Caco-2 (cell line): ENCODE results near the gene PDE4D. TPM values are rescaled to one million over a fixed set of nuclear protein-coding genes. Genes with fewer than 3 reads are reported as not detected.

Experiments used
- BruUV-seq: library from RNA; stranded (reverse); fragments of 400-500 nt; replicated peaks from 2 replicates; lab custom pipeline; 2021; lab: Mats Ljungman, UMichigan
- CTCF ChIA-PET: fragments of 300-600 bp; sonication (Branson Sonifier 250); formaldehyde crosslinking; loops from one replicate; lab custom pipeline; 2022; ENCODE audit warnings: antibody characterized with exemption; lab: Charles Lee
- POLR2A ChIA-PET: fragments of 300-600 bp; sonication (Branson Sonifier 250); formaldehyde crosslinking; loops from one replicate; lab custom pipeline; 2022; ENCODE audit warnings: antibody characterized with exemption; lab: Charles Lee
- DNase-seq, 2 experiments: peaks; one replicate each; pipeline versions ENCODE4 v3.0.0 to v3.0.0-alpha.2; 2020 to 2022
- H3K27me3 ChIP-seq: replicated peaks from 2 replicates; pipeline ENCODE4 v1.6.0; 2011; ENCODE audit warnings: low read length; ENCODE audit not compliant: control insufficient read depth, insufficient read depth
- H3K36me3 ChIP-seq: 2 replicates; pipeline ENCODE4 v1.5.1; 2011; ENCODE audit warnings: low read length; ENCODE audit not compliant: control insufficient read depth, insufficient read depth
- H3K4me1 ChIP-seq: fragments of 250-450 bp; sonication (Bioruptor Pico); 2 replicates; pipeline ENCODE4 v1.5.1; 2020; ENCODE audit warnings: mild to moderate bottlenecking
- H3K4me3 ChIP-seq: 2 replicates; pipeline ENCODE4 v1.5.1; 2011; ENCODE audit warnings: low read depth, mild to moderate bottlenecking, control low read depth, low read length
- H3K9me3 ChIP-seq: fragments of 250-450 bp; sonication (Bioruptor Pico); 2 replicates; pipeline ENCODE4 v1.5.1; 2020; ENCODE audit warnings: mild to moderate bottlenecking, moderate library complexity
- H3K27ac Mint-ChIP-seq: one replicate; pipeline ENCODE4 v1.8.0; 2022; ENCODE audit warnings: mixed read lengths; ENCODE audit not compliant: unreplicated experiment
- H3K27me3 Mint-ChIP-seq: one replicate; pipeline ENCODE4 v1.8.0; 2022; ENCODE audit warnings: mixed read lengths; ENCODE audit not compliant: insufficient read depth, unreplicated experiment
- H3K36me3 Mint-ChIP-seq: one replicate; pipeline ENCODE4 v1.8.0; 2022; ENCODE audit warnings: mild to moderate bottlenecking, mixed read lengths; ENCODE audit not compliant: insufficient read depth, unreplicated experiment
- H3K4me1 Mint-ChIP-seq: one replicate; pipeline ENCODE4 v1.8.0; 2022; ENCODE audit warnings: low read depth, mixed read lengths; ENCODE audit not compliant: unreplicated experiment
- H3K4me3 Mint-ChIP-seq: one replicate; pipeline ENCODE4 v1.8.0; 2022; ENCODE audit warnings: mild to moderate bottlenecking, moderate library complexity, mixed read lengths; ENCODE audit not compliant: unreplicated experiment
- H3K9me3 Mint-ChIP-seq: one replicate; pipeline ENCODE4 v1.8.0; 2022; ENCODE audit warnings: mixed read lengths; ENCODE audit not compliant: unreplicated experiment
- intact Hi-C: fragments of 100-400 bp; cut with micrococcal nuclease; formaldehyde crosslinking; loops from one replicate; pipeline ENCODE4 v1.10.0; 2022; ENCODE audit not compliant: unreplicated experiment
- total RNA-seq: library from RNA; stranded (reverse); gene quantifications from 2 replicates; pipeline ENCODE4 v1.2.3, GENCODE V29; 2022
- TF ChIP-seq, protein P1 (sequence below), 2 experiments: fragments of 200-600 bp in 1 of 2; IDR thresholded peaks; 1 replicate in 1 of 2; 2 replicates in 1 of 2; pipeline versions ENCODE4 v1.5.1 to v1.8.0; 2011 to 2022; ENCODE audit warnings: antibody characterized with exemption in 1 of 2, control low read depth in 1 of 2, inconsistent platforms in 1 of 2, low read depth in 1 of 2, low read length in 1 of 2, mild to moderate bottlenecking in 1 of 2, moderate library complexity in 1 of 2; ENCODE audit not compliant: insufficient read depth in 1 of 2, severe bottlenecking in 1 of 2, unreplicated experiment in 1 of 2

PDE4D gene
- total RNA-seq, 1 experiment from 2014 or later: 89.8 TPM

DNA sequence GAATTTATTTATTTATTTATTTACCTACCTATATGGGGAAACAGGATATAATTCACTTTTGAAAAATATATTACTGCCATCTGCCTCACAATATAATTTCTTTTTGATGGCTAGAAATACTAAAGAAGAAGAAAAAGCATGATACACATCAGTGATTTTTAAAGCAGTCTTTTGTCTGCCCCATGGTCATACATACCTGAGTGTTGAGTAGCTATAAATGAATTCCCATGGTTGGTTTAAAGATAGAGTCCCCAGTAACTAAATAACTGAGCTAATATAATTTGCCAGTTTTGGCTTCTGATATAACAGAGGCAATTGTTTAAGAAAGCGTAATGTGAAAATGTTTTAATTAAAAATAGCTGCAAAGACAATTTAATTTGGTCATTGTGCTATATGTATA is 447.8 kb downstream of the PDE4D start:
- no peaks in the 10 kb centered on the region for H3K27me3 ChIP-seq
- no peaks in the 10 kb centered on the region for H3K36me3 ChIP-seq
- intact Hi-C loops: no loop called here
- ChIA-PET CTCF (no interaction called here), POLR2A (no interaction called here)
- H3K9me3 Mint-ChIP-seq: peaks cover 10% of the 10 kb centered on the region
- no peak overlapping the region for H3K4me3 ChIP-seq
- TF ChIP-seq, protein P1, sequence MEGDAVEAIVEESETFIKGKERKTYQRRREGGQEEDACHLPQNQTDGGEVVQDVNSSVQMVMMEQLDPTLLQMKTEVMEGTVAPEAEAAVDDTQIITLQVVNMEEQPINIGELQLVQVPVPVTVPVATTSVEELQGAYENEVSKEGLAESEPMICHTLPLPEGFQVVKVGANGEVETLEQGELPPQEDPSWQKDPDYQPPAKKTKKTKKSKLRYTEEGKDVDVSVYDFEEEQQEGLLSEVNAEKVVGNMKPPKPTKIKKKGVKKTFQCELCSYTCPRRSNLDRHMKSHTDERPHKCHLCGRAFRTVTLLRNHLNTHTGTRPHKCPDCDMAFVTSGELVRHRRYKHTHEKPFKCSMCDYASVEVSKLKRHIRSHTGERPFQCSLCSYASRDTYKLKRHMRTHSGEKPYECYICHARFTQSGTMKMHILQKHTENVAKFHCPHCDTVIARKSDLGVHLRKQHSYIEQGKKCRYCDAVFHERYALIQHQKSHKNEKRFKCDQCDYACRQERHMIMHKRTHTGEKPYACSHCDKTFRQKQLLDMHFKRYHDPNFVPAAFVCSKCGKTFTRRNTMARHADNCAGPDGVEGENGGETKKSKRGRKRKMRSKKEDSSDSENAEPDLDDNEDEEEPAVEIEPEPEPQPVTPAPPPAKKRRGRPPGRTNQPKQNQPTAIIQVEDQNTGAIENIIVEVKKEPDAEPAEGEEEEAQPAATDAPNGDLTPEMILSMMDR (IDR thresholded peaks at IDR 0.05; ENCODE audit: insufficient read depth in 1 of 2, low read depth in 1 of 2, low read length in 1 of 2, severe bottlenecking in 1 of 2, unreplicated experiment in 1 of 2): no peak
- no peak overlapping the region for H3K4me3 Mint-ChIP-seq
- H3K9me3 ChIP-seq: 0 out of 2 replicates have a peak, but pooled peaks cover 4% of the 10 kb centered on the region
- no peaks in the 10 kb centered on the region for H3K27me3 Mint-ChIP-seq
- no peak overlapping the region for H3K27ac Mint-ChIP-seq
- BruUV-seq: no TSS peak
- no peaks in the 10 kb centered on the region for H3K4me1 ChIP-seq
- no peaks in the 10 kb centered on the region for H3K36me3 Mint-ChIP-seq
- DNase-seq: no peak
- H3K4me1 Mint-ChIP-seq: peaks cover 9% of the 10 kb centered on the region

DNA sequence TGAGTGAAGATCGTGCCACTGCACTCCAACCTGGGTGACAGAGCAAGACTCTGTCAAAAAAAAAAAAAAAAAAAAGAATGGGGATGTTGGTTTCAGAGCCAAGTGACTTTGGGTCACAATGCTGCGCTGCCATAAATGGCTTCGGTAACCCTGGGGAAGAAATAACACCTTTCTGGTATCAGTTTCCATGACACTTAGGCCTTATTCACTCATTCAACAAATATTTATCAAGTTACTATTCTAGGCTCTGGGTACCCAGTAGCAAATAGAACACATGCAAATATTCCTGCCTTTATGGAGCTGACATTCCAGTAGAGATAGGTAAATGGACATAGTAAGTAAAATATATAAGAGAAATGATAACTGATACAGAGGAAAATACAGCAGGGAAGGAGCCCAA is 454.2 kb downstream of the PDE4D start:
- Histone ChIP-seq H3K4me1 (no peaks in the 10 kb centered on the region), H3K4me3 (no peak overlapping the region), H3K27me3 (no peaks in the 10 kb centered on the region; the same call in 1 of the 2 replicates), H3K9me3 (no peaks in the 10 kb centered on the region), H3K36me3 (no peaks in the 10 kb centered on the region)
- no TSS peak for BruUV-seq
- H3K4me1 Mint-ChIP-seq: peaks cover 9% of the 10 kb centered on the region
- H3K27ac Mint-ChIP-seq: no peak overlapping the region
- TF ChIP-seq, protein P1 (IDR thresholded peaks at IDR 0.05; ENCODE audit: insufficient read depth in 1 of 2, low read depth in 1 of 2, low read length in 1 of 2, severe bottlenecking in 1 of 2, unreplicated experiment in 1 of 2): no peak
- ChIA-PET POLR2A (no interaction called here), CTCF (no interaction called here)
- H3K9me3 Mint-ChIP-seq: no peaks in the 10 kb centered on the region
- no peak overlapping the region for H3K4me3 Mint-ChIP-seq
- DNase-seq: no peak
- intact Hi-C loops: no loop called here
- no peaks in the 10 kb centered on the region for H3K36me3 Mint-ChIP-seq
- no peaks in the 10 kb centered on the region for H3K27me3 Mint-ChIP-seq

DNA sequence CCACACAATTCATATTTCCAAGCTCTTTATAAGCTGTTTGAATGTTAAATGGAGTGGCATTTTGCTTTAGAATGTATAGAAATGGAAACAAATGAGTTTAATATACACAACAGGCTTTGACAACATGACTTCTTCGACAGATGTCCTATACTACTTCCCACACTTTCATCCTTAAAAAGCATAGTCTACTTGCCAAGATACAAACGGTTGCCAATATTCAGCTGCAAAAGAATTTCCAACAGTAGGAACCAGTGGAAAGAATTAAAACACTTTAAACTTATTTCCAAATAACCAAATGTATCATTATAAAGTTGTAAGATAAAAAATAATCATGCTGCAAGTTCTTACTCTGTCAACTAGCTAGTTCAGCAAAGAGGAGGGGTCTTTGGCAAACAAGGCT is 456.4 kb downstream of the PDE4D start:
- H3K9me3 Mint-ChIP-seq: no peaks in the 10 kb centered on the region
- Histone ChIP-seq H3K27me3 (no peaks in the 10 kb centered on the region; the same call in 1 of the 2 replicates), H3K4me1 (no peaks in the 10 kb centered on the region), H3K4me3 (no peak overlapping the region), H3K36me3 (no peaks in the 10 kb centered on the region), H3K9me3 (no peaks in the 10 kb centered on the region)
- H3K4me3 Mint-ChIP-seq: no peak overlapping the region
- BruUV-seq: no TSS peak
- POLR2A ChIA-PET: no interaction called here
- H3K36me3 Mint-ChIP-seq: no peaks in the 10 kb centered on the region
- DNase-seq: no peak
- intact Hi-C loops: no loop called here
- TF ChIP-seq, protein P1 (IDR thresholded peaks at IDR 0.05; ENCODE audit: insufficient read depth in 1 of 2, low read depth in 1 of 2, low read length in 1 of 2, severe bottlenecking in 1 of 2, unreplicated experiment in 1 of 2): no peak
- CTCF ChIA-PET: no interaction called here
- peaks cover 7% of the 10 kb centered on the region for H3K4me1 Mint-ChIP-seq
- no peak overlapping the region for H3K27ac Mint-ChIP-seq
- H3K27me3 Mint-ChIP-seq: no peaks in the 10 kb centered on the region
